GM18505 (cell line): ENCODE data around the gene SLC41A3.

Source experiments
- ATAC-seq: cut with Tn5 transposase; IDR thresholded peaks from one replicate; pipeline ENCODE4 v1.9.1; 2021; ENCODE audit not compliant: unreplicated experiment
- POLR2A ChIP-seq: IDR thresholded peaks from 4 replicates; pipeline ENCODE4 v1.6.1; 2011; ENCODE audit warnings: borderline replicate concordance; ENCODE audit not compliant: insufficient read depth, insufficient read length; ENCODE audit errors: extremely low read depth

SLC41A3 gene

DNA sequence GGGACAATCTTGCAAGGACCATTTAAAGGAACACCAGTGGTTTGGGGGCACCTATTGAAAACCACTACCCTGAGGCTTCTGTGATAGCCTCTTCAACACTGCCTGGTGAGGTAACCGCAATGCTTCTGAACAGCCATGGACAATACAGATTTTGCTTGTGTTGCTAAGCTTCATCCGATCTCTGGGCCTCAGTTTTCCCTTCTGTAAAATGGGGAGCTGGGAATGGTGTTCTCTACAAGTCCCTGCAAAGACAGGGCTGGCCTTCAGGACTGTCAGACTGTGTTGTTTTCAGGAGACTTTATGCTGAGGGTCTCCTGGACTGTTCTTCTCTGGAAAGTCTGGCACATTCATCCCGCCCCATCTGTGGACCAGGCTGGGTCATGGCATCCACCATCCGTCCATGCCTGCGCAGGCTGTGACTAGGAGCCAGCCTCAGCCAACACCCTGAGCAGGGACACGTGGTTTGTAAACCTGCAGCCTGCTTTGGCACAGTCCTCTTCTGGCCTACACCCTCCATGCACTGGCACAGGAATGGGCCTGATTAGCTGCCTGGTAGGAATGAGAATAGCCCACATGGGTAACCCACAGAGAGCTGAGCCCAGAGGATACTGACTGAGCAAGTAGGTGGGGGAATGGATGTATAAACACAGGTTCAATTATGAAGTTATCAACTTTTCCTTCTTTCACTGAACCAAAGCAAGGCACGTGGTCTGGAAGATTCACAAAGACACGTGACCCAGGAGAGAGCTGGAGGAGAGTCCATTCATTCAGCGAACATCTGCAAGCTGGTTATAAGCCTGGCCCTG is 59.7 kb downstream of the SLC41A3 start:
- ATAC-seq, result no peak
- no peak for TF ChIP-seq POLR2A

- no peak for TF ChIP-seq POLR2A
- ATAC-seq, result no peak
Observed at GRCh38 chr3:126023390-126023789, 60.5 kb downstream of the SLC41A3 start.

GRCh38 chr3:126022741-126023359 is 61.1 kb downstream of the SLC41A3 start:
- ATAC-seq, result no peak

DNA sequence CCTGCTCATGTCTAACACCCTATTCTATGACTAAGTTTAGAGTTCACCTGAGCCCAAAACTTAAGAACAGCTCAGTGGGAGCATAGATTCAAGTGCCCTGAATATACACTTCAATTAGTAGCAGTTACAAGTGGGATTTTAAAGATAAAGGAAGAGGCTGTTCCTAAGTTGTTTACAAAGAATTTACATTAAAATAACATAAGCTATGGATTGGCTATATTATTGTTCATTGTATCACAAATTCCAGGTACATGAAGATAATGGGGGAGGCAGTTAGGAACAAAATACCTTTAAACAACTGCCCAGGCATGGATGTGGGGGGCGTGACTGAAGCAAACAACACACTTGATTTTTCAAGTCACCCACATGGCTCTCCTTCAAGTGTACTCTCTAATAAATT is 62.2 kb downstream of the SLC41A3 start:
- no peak for ATAC-seq
- no peak for TF ChIP-seq POLR2A

More at GRCh38 chr3:126022741-126023359, 61.1 kb downstream of the SLC41A3 start:
- no peak for TF ChIP-seq POLR2A

GRCh38 chr3:126021224-126021623 is 62.7 kb downstream of the SLC41A3 start:
- no peak for ATAC-seq

DNA sequence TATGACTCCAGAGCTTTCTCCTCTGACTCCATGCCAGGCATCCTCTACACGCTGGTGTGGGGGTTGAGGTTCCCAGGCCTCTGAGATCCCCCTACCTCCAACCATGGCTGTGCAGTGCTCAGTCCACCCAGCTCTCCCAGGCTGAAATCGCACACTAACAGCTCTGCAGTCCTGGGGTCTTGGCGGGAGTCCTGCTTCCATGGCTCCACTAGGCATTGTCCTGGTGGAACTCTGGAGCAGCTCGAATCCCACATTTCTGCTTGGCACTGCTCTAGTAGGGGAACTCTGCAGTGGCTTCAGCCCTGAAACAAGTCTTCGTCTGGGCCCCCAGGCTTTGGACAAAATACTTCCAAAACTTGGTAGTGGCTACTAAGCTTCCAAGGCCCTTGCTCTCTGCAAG is 64.2 kb downstream of the SLC41A3 start:
- no peak for TF ChIP-seq POLR2A
- ATAC-seq, result no peak

More at GRCh38 chr3:126021224-126021623, 62.7 kb downstream of the SLC41A3 start:
- no peak for TF ChIP-seq POLR2A

- ATAC-seq, result no peak
- TF ChIP-seq POLR2A, result no peak
Observed at GRCh38 chr3:126018995-126019394, 64.9 kb downstream of the SLC41A3 start.

DNA sequence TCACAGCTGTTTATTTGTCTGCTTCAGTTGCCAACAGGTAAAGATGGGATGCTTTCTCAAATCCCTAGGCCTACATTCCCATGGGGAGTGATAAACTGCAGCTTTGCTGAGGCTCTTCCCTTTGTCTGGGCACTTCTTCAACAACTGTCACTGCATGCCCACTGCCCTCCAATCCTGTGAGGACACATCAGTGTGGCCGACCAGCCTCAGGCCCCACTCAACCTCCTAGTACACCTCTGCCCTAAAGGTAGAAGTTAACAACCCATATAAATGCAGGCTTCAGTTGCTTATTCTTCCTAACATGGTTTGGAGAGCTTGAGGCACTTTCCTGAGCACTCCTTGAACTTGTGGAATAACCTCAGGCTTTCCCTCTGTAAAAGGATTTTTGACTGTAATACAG is 65.4 kb downstream of the SLC41A3 start:
- TF ChIP-seq POLR2A, result no peak
- ATAC-seq, result no peak

DNA sequence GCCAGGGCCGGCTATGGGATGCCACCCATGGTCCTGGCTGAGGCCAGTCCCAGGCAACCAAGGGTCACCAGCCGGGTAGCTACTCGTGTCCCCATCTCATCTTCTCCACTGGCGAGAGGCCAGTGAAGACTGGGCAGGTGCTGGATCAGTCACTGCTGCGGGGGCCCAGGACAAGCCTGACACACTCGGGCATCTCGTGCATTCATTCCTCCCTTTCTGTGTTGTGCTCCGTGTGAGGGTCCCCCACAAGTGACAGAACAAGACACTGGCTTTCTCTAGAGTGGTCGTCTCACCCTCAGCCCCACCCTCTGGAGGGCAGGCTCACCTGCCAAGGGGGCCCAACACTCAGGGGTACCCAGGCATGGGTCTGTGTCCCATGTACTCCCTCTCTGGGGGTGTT is 66.6 kb downstream of the SLC41A3 start:
- no peak for TF ChIP-seq POLR2A
- no peak for ATAC-seq

DNA sequence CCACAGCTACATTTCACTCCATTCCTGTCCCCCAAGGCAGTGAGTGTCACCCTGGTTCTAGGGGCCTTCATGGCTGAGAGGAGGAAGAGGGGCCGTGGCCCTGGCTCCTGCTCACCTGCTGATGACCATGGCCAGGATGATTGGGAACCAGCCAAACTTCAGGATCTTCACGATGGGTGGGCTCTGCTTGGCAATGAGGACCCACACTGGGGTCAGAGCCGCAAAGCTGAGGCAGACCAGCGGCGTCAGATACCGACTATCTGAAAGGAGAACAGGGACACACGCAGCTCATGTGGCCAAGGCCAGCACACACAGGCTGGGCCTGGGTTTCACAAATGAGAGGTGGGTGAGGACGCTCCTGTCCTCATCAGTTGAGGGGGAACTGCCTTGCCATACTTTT is 67.3 kb downstream of the SLC41A3 start:
- ATAC-seq, result no peak
- TF ChIP-seq POLR2A, result no peak

GRCh38 chr3:126015075-126015474 is 68.8 kb downstream of the SLC41A3 start:
- TF ChIP-seq POLR2A, result no peak
- ATAC-seq, result no peak

DNA sequence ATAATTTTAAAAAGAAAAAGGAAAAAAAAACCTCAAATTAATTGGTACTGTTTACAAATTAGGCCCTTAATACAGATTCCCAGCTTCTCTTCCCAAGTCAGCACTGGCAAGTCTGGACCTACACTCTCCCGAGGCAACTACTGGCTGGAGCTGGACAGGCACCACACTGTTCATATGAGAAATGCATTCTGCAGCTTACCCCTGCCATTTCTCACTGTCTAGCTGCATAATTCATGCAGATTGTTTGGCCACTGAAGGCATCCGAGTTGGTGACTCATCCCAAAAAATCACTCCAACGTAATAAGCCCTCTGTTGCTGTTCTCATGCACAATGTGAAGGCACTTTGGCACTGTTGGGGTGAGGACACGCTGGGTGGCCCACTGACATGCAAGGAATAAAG is 69.7 kb downstream of the SLC41A3 start:
- no peak for TF ChIP-seq POLR2A
- ATAC-seq, result no peak

GRCh38 chr3:126013751-126014156 is 70.2 kb downstream of the SLC41A3 start:
- no peak for TF ChIP-seq POLR2A
- ATAC-seq, result no peak

- TF ChIP-seq POLR2A, result no peak
- ATAC-seq, result no peak
Observed at GRCh38 chr3:126009181-126009580, 74.7 kb downstream of the SLC41A3 start.
